K562 (cell line): ENCODE measurements around the gene PMIS2. TPM values are rescaled to one million over a fixed set of nuclear protein-coding genes. Genes with fewer than 3 reads are reported as not detected.

Experiments used
- ATAC-seq: fragments of 200-7000 bp; cut with Tn5 transposase; 3 replicates; pipeline ENCODE4 v1.9.1; 2020; ENCODE audit warnings: moderate library complexity
- BruUV-seq: library from RNA; stranded (reverse); fragments of 400-500 nt; replicated peaks from 2 replicates; lab custom pipeline; 2021; lab: Mats Ljungman, UMichigan
- CTCF ChIA-PET: fragments of 300-600 bp; formaldehyde crosslinking; extraction: SDS; loops from one replicate; lab custom pipeline; 2021; ENCODE audit warnings: low intra/inter-chr PET ratio; lab: Yijun Ruan, JAX
- POLR2A ChIA-PET: fragments of 300-600, 350-650 bp; sonication (Branson Sonifier 250); formaldehyde crosslinking; extraction: SDS; loops from one replicate; lab custom pipeline; 2021; ENCODE audit warnings: antibody characterized with exemption, inconsistent platforms; lab: Yijun Ruan, JAX
- DNase-seq, 4 experiments: peaks; one replicate each; pipeline versions ENCODE4 v3.0.0 to v3.0.0-alpha.2; 2011 to 2018; ENCODE audit warnings: low spot score in 3 of 4, mixed read lengths in 3 of 4; ENCODE audit errors: extremely low read depth in 1 of 4
- FAIRE-seq: peaks from 2 replicates; lab custom pipeline; 2011; peaks lifted over from hg19 to GRCh38; lab: Jason Lieb, UNC
- H2AFZ ChIP-seq: 2 replicates; pipeline ENCODE4 v1.6.0; 2011; ENCODE audit warnings: low read depth, low read length, control low read depth, inconsistent platforms
- H3K27ac ChIP-seq: fragments of 200-600 bp; 3 replicates; pipeline ENCODE4 v1.8.0; 2011; ENCODE audit warnings: low read depth, mild to moderate bottlenecking, control low read depth, inconsistent platforms, low read length, moderate library complexity, mixed read lengths; ENCODE audit errors: extremely low read depth
- H3K27me3 ChIP-seq, 2 experiments: fragments of 300-600 bp in 1 of 2; 2 replicates in 1 of 2; 3 replicates in 1 of 2; pipeline versions ENCODE4 v1.6.0 to v1.8.0; 2011; ENCODE audit warnings: inconsistent platforms in 2 of 2, low read length in 2 of 2, mild to moderate bottlenecking in 1 of 2, mixed read lengths in 1 of 2, moderate library complexity in 1 of 2; ENCODE audit not compliant: control insufficient read depth in 2 of 2, insufficient read depth in 2 of 2
- H3K36me3 ChIP-seq: fragments of 300-600 bp; 3 replicates; pipeline ENCODE4 v1.8.0; 2011; ENCODE audit warnings: mild to moderate bottlenecking, low read length, inconsistent platforms; ENCODE audit not compliant: control insufficient read depth, insufficient read depth
- H3K4me1 ChIP-seq, 2 experiments: fragments of 200-600 bp in 1 of 2; replicated peaks in 1 of 2; 2 replicates in 1 of 2; 3 replicates in 1 of 2; pipeline versions ENCODE4 v1.5.1 to v1.8.0; 2011; ENCODE audit warnings: inconsistent platforms in 2 of 2, low read length in 2 of 2, mild to moderate bottlenecking in 1 of 2, mixed read lengths in 1 of 2, moderate library complexity in 1 of 2; ENCODE audit not compliant: control insufficient read depth in 2 of 2, insufficient read depth in 2 of 2
- H3K4me2 ChIP-seq: 2 replicates; pipeline ENCODE4 v1.6.1; 2011; ENCODE audit warnings: low read length, control low read depth, inconsistent platforms, mixed read lengths; ENCODE audit not compliant: insufficient read depth
- H3K4me3 ChIP-seq: fragments of 200-600 bp; sonication (generic), shearing (Covaris generic); 2 replicates; pipeline ENCODE4 v1.5.1; 2016; ENCODE audit warnings: control low read depth, inconsistent platforms
- H3K79me2 ChIP-seq: fragments of 200-600 bp; 3 replicates; pipeline ENCODE4 v1.8.0; 2011; ENCODE audit warnings: low read length, inconsistent platforms; ENCODE audit not compliant: control insufficient read depth, insufficient read depth
- H3K9ac ChIP-seq, 2 experiments: 2 replicates each; pipeline versions ENCODE4 v1.6.0 to v1.6.1; 2011; ENCODE audit warnings: low read depth in 2 of 2, low read length in 2 of 2, control low read depth in 1 of 2, inconsistent platforms in 1 of 2, mild to moderate bottlenecking in 1 of 2, mixed read lengths in 1 of 2; ENCODE audit not compliant: insufficient read depth in 1 of 2
- H3K9me1 ChIP-seq: one replicate; pipeline ENCODE4 v1.6.0; 2011; ENCODE audit warnings: inconsistent platforms, mild to moderate bottlenecking, low read length, moderate library complexity; ENCODE audit not compliant: control insufficient read depth, insufficient read depth
- H3K9me3 ChIP-seq: replicated peaks from 2 replicates; pipeline ENCODE4 v1.5.1; 2011; ENCODE audit warnings: low read depth, low read length, inconsistent platforms; ENCODE audit not compliant: control insufficient read depth, insufficient read depth
- H4K20me1 ChIP-seq: replicated peaks from 2 replicates; pipeline ENCODE4 v1.6.1; 2011; ENCODE audit warnings: low read length, inconsistent platforms, mixed read lengths; ENCODE audit not compliant: control insufficient read depth, insufficient read depth
- HDAC8 ChIP-seq: fragments of 450-650 bp; IDR thresholded peaks from 2 replicates; pipeline ENCODE4 v1.6.1; 2016; ENCODE audit warnings: mild to moderate bottlenecking, missing genetic modification characterization, moderate library complexity, missing compliant biosample characterization
- WGBS: fragments of 100-300 bp; shearing (Covaris generic); methylation state at CpG from one replicate; pipeline ENCODE4 v1.1.6; 2016; ENCODE audit warnings: low coverage, mixed read lengths; ENCODE audit not compliant: insufficient coverage; ENCODE audit errors: missing lambda C conversion rate; 5-methylcytosine and 5-hydroxymethylcytosine counted together
- in situ Hi-C: fragments of 300-500 bp; cut with MboI; formaldehyde crosslinking; loops from 4 replicates; pipeline ENCODE4 v1.15.0; 2018; ENCODE audit warnings: inconsistent platforms, mixed read lengths
- intact Hi-C: fragments of 100-400 bp; cut with micrococcal nuclease; formaldehyde crosslinking; loops from 2 replicates; pipeline ENCODE4 v1.14.2; 2022
- polyA plus RNA-seq, 8 experiments: library from polyadenylated mRNA; depleted of rRNA in 4 of 8; stranded (reverse) in 5 of 8; unstranded in 3 of 8; fragments of >200 nt; fragmentation: Nextera tagmentation in 2 of 8; fragmentation: Illumina TruSeq in 1 of 8; extraction: Ambion mirVana in 2 of 8; extraction: Trizol in 1 of 8; gene quantifications; 2 replicates each; pipeline versions ENCODE4 v1.2.1 to v1.2.3, GENCODE V29; 2011 to 2014; ENCODE audit warnings: inconsistent platforms in 1 of 8, missing spikeins in 1 of 8
- total RNA-seq, 7 experiments: library from RNA; depleted of rRNA in 6 of 7; stranded (reverse); fragments of >200 nt in 6 of 7; fragmentation: Illumina TruSeq in 2 of 7; extraction: Trizol in 2 of 7; gene quantifications; 2 replicates each; pipeline versions ENCODE4 v1.2.1 to v1.2.3, GENCODE V29; 2011 to 2021; ENCODE audit warnings: low replicate concordance in 1 of 7
- TF ChIP-seq, protein P1 (sequence below), 2 experiments: fragments of 150-350 bp in 1 of 2; IDR thresholded peaks; 2 replicates each; pipeline ENCODE4 v1.6.1; 2012 to 2016; ENCODE audit warnings: low read depth in 2 of 2, low read length in 2 of 2, mild to moderate bottlenecking in 1 of 2, moderate library complexity in 1 of 2
- TF ChIP-seq, protein P2 (sequence below): fragments of 450-650 bp; formaldehyde crosslinking; conservative IDR thresholded peaks from 2 replicates; pipeline ENCODE4 v1.4.0; 2022; ENCODE audit warnings: mild to moderate bottlenecking, missing genetic modification characterization
- TF ChIP-seq, protein P3 (sequence below): IDR thresholded peaks from 2 replicates; pipeline ENCODE4 v1.6.1; 2016; ENCODE audit warnings: missing genetic modification characterization, missing compliant biosample characterization

PMIS2 gene
- total and polyA plus RNA-seq, 9 of the 15 experiments (the other 6 are each of a cell fraction or from before 2014, with no cell fraction given) = not detected

DNA sequence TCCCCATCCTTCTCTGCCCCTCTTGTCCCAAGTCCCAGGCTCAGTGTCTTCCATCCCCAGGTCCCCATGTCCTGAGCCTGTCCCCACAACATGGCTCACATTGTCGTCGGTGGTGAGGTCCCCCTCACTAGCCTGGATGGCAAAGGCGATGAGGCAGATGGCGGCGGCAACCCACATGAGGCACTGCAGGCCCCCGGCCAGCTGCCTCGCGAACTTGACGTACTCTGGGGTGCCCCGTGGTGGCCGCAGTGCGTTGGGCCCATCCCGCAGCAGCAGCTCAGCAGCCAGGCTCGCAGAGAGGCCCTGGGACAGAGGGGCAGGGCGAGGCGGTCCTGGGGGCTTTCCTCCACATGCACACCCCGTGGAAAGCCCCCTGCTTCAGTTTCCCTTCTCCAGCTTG is 23.6 kb upstream of the PMIS2 start:
- Histone ChIP-seq H3K4me3 (no peak overlapping the region), H3K4me1 (peaks cover 2 to 30% of the 10 kb centered on the region in 2 experiments; a peak in 3 of 5 replicates), H4K20me1 (peaks cover 7% of the 10 kb centered on the region; the same call in 1 of the 2 replicates), H3K4me2 (no peak overlapping the region), H3K36me3 (no peaks in the 10 kb centered on the region), H3K9me1 (peaks cover 3% of the 10 kb centered on the region), H3K9me3 (no peaks in the 10 kb centered on the region)
- DNase-seq (no peak), ATAC-seq (no peak)
- CTCF ChIA-PET = no interaction called here
- TF ChIP-seq HDAC8 (tag) = no peak
- TF ChIP-seq, all 486 proteins: peak for 0
- BruUV-seq = no TSS peak
- H3K27me3 ChIP-seq = peaks cover 28 to 57% of the 10 kb centered on the region in 2 experiments; a peak in 4 of 5 replicates
- FAIRE-seq = no peak
- H3K79me2 ChIP-seq = no peaks in the 10 kb centered on the region
- POLR2A ChIA-PET = interaction anchor here (0.9 kb wide), 1 partner anchor 11 kb away, joined by 3 read pairs; no protein-coding TSS in a partner anchor
- H3K27ac ChIP-seq = no peak overlapping the region
- no peak overlapping the region for H2AFZ ChIP-seq
- WGBS = 3% methylated on average over 16 of the region's 17 CpGs
- H3K9ac ChIP-seq = peak overlapping the region in 1 of 2 experiments; percentile 35; a peak in 2 of 4 replicates
- in situ Hi-C loops = no loop called here
- intact Hi-C loops = no loop called here

DNA sequence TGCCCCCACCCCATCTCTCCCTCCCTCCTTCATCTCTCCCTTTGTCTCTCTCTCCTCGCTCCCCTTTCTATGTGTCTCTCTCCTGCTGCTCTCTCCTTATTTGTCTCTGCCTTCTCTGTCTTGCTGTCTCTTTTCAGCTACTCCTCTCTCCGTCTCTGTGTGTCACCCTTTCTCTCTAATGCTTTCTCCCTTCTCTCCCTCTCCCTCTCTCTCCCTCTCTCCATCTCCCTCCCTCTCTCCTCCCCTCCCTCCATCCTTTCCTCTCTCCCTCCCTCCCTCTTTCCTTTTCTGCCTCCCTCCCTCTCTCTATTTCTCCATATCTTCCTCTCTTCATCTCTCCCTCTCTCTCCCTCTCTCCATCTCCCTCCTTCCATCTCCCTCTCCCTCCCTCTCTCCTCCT is 23.2 kb upstream of the PMIS2 start:
- Histone ChIP-seq H3K4me1 (peaks cover 0 to 26% of the 10 kb centered on the region in 2 experiments; a peak in 2 of 5 replicates), H3K4me3 (no peak overlapping the region), H2AFZ (no peak overlapping the region), H3K9me3 (no peaks in the 10 kb centered on the region)
- 0% methylated on average over 1 of the region's 2 CpGs for WGBS
- DNase-seq = no peak
- CTCF ChIA-PET = no interaction called here
- in situ Hi-C loops = no loop called here
- TF ChIP-seq, protein P1, sequence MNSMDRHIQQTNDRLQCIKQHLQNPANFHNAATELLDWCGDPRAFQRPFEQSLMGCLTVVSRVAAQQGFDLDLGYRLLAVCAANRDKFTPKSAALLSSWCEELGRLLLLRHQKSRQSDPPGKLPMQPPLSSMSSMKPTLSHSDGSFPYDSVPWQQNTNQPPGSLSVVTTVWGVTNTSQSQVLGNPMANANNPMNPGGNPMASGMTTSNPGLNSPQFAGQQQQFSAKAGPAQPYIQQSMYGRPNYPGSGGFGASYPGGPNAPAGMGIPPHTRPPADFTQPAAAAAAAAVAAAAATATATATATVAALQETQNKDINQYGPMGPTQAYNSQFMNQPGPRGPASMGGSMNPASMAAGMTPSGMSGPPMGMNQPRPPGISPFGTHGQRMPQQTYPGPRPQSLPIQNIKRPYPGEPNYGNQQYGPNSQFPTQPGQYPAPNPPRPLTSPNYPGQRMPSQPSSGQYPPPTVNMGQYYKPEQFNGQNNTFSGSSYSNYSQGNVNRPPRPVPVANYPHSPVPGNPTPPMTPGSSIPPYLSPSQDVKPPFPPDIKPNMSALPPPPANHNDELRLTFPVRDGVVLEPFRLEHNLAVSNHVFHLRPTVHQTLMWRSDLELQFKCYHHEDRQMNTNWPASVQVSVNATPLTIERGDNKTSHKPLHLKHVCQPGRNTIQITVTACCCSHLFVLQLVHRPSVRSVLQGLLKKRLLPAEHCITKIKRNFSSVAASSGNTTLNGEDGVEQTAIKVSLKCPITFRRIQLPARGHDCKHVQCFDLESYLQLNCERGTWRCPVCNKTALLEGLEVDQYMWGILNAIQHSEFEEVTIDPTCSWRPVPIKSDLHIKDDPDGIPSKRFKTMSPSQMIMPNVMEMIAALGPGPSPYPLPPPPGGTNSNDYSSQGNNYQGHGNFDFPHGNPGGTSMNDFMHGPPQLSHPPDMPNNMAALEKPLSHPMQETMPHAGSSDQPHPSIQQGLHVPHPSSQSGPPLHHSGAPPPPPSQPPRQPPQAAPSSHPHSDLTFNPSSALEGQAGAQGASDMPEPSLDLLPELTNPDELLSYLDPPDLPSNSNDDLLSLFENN (IDR thresholded peaks at IDR 0.05; ENCODE audit: low read depth in 2 of 2, low read length in 2 of 2) = no peak
- TF ChIP-seq, protein P2, sequence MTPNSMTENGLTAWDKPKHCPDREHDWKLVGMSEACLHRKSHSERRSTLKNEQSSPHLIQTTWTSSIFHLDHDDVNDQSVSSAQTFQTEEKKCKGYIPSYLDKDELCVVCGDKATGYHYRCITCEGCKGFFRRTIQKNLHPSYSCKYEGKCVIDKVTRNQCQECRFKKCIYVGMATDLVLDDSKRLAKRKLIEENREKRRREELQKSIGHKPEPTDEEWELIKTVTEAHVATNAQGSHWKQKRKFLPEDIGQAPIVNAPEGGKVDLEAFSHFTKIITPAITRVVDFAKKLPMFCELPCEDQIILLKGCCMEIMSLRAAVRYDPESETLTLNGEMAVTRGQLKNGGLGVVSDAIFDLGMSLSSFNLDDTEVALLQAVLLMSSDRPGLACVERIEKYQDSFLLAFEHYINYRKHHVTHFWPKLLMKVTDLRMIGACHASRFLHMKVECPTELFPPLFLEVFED = 0 out of 2 replicates have a peak, but pooled peaks have one; percentile 27
- TF ChIP-seq, protein P3, sequence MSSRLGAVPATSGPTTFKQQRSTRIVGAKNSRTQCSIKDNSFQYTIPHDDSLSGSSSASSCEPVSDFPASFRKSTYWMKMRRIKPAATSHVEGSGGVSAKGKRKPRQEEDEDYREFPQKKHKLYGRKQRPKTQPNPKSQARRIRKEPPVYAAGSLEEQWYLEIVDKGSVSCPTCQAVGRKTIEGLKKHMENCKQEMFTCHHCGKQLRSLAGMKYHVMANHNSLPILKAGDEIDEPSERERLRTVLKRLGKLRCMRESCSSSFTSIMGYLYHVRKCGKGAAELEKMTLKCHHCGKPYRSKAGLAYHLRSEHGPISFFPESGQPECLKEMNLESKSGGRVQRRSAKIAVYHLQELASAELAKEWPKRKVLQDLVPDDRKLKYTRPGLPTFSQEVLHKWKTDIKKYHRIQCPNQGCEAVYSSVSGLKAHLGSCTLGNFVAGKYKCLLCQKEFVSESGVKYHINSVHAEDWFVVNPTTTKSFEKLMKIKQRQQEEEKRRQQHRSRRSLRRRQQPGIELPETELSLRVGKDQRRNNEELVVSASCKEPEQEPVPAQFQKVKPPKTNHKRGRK = 0 out of 2 replicates have a peak, but pooled peaks have one; percentile 24
- TF ChIP-seq, all 486 proteins: peak for 2
- Histone ChIP-seq H3K9ac (no peak overlapping the region; a peak in 1 of 4 replicates), H3K9me1 (peaks cover 3% of the 10 kb centered on the region), H4K20me1 (peaks cover 7% of the 10 kb centered on the region; the same call in 1 of the 2 replicates), H3K27me3 (peaks cover 28 to 61% of the 10 kb centered on the region in 2 experiments; a peak in 4 of 5 replicates), H3K27ac (no peak overlapping the region), H3K36me3 (no peaks in the 10 kb centered on the region), H3K79me2 (no peaks in the 10 kb centered on the region), H3K4me2 (no peak overlapping the region)
- FAIRE-seq (no peak), ATAC-seq (no peak)
- BruUV-seq = no TSS peak
- intact Hi-C loops = no loop called here
- POLR2A ChIA-PET = interaction anchor here (0.9 kb wide), 1 partner anchor 11 kb away, joined by 3 read pairs; no protein-coding TSS in a partner anchor
